Activated CD4-positive, alpha-beta T cell treated with anti-CD3 and anti-CD28 coated beads for 48 hours (primary cell): ENCODE data around the gene INO80B.
"Not testable (repeated sequence)": the region's sequence is repeated elsewhere in the genome, so short reads cannot be mapped to it uniquely, and the experiment has no call there.

ENCODE experiments used
- DNase-seq: peaks from one replicate; pipeline ENCODE4 v3.0.0-alpha.2; 2020

INO80B gene

DNA sequence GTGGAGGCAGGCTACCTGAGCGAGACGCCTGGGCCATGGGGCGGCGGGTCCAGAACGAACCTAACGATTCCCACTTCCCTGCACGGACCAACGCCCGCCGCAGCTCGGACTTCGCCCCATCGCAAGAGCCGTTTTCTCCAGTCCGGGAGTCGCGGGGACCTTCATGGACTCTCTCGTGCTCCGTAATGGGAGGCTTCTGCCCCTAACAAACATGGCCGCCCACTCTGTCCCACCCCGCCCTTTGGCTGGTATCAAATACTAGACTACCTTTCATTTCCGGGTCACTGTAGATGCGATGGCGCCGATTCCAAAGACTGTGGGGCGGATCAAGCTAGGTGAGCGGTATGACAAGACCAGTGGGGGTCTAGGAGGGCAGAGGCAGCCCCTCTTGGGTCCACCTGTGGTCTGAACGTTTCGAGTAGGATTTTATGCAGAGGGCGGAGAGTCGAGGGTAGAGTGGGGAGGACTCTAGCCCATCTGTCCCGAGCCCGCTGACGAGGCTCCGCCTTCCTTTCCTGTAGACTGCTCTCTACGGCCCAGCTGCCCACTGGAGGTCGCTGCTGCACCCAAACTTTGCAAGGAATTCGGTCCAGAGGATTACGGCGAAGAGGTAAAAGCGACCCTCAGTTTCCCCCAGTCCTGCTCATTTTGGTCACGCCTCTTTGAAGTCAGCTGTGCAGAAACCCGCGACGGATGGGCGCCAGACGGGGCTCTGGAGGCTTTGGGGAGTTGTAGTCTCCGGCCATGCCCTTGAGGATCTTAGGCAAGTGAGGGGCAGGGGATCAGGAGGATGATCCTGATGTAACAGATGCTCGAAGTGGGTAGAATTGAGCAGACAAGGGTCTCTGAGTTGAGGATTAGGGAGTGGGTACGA lies 28.2 kb downstream of the INO80B start, which contains the start of the genes CCDC142 and TTC31:
Gene CCDC142, minus strand, starts transcription at position 198 of the 874 bp plus-strand sequence. Its CDS starts 161 bp downstream, at position 37.
Gene TTC31, plus strand, starts transcription at position 281 of the 874 bp plus-strand sequence. Its CDS starts 15 bp downstream, at position 296.
- peak; percentile 95 for DNase-seq

GRCh38 chr2:74483675-74484164 lies 28.8 kb downstream of the INO80B start:
- not testable (repeated sequence) for DNase-seq

DNA sequence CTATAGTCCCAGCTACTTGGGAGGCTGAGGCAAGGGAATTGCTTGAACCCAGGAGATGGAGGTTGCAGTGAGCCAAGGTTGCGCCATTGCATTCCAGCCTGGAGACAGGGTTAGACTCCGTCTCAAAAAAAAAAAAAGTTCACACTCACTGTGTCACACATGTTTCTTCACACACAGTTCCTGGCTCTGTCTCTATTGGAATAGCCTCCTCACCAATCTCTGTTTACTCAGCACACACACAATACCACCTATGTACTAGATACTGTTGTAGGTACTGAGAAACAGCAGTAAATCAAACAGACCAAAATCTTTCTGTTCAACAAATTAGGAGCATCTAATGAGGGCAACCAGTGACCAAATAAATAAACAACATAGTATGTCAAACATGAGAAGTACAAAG lies 31.3 kb downstream of the INO80B start:
- no peak for DNase-seq

DNA sequence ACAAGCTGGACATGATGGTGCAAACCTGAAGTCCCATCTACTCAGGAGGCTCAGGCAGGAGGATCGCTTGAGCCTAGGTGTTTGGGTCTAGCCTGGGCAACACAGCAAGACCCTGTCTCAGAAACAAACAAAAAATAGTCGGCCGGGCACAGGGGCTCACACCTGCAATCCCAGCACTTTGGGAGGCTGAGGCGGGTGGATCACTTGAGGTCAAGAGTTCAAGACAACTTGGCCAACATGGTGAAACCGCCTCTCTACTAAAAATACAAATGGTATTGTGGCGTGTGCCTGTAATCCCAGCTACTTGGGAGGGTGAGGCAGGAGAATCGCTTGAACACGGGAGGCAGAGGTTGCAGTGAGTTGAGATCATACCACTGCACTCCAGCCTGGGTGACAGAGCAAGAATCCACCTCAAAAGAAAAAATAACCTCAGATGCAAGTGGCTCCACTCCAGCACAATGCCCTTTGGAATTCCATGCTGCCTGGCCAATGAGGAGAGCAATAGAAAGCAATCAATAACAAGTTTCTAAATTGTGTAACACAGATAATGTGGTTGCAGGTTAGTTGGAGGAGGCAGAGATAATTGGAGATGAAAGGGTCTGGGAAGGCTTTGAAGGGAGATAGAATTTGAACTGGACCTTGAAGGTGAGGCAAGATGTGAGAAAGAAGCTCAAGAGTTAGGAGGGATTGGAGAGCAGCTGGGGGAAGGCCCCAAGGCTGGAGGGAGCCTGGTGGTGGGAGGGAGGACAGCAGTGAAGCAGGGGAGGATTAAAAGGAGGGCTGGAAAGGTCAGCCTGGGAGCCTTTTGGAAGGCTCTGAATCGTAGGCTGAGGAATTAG lies 34.0 kb downstream of the INO80B start:
- DNase-seq, result no peak

DNA sequence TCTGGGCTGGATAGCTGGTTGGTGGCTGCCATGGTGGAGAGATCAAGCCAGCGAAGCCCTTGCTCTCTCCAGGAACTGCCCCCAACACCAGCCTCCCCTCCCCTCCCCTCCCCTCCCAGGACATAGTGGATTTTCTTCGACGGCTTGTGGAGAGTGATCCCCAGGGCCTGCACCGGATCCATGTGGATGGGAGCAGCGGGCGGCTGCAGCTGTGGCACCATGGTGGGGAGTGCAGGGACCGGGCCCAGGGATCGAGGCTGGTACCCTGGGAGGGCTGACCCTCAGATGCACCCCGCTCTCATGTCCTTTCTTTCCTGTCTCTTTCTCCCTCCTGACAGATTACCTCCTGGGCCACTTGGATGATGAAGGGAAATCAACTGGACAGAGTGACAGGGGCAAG lies 35.0 kb downstream of the INO80B start:
- DNase-seq, result no peak

DNA sequence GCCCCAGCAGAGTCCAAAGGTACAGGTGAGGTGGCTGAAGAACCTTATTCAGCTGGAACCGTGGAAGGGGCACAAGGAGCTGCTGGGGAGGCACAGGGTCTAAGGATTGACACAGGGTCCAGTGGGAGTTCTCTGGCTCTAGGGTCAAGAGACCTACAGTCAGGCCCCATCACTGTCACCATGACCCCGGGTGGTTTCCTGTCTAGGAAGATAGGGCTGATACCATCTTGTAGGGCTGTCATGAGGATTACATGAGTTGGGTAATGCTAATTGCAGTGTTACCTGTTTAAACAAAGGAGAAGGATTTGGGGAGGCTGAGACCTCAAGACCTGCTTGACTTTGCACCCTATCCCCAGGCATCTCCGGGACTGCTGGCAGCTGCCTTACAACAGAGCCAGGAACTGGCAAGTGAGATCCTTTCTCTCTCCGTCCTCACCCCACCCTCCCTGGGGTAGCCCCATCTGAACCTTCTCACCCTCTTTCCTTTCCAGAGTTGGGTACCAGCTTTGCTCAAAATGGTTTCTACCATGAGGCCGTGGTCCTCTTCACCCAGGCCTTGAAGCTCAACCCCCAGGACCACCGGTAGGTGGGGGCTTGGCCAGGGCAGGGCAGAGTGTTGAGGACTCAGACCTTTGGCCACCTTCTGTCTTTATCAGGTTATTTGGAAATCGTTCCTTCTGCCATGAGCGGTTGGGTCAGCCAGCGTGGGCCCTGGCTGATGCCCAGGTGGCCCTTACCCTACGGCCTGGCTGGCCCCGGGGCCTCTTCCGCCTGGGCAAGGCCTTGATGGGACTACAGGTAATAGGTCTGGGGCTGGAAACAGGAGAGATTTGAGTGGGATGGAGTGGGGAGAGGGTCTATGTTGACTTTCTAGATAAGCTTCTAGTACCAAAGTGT lies 37.0 kb downstream of the INO80B start:
- DNase-seq, result no peak

DNA sequence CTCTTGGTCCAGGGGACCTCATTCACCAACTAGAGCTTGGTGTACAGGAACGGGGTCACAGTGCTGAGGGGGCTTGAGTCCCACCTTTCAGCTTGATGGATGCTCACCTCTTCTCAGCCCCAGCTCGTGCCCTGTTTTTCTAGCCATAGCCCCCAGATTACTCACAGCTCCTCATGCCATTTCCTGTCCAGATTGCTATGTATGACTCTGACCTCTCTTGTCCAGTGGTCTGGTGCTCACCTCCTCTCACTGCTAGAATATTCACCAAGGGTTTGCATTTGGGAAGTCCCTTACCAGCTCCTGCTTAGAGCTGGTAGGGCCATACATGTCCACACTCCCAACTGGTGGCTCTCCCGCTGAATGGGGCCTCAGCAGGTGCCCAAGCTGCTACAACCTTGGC lies 38.7 kb downstream of the INO80B start:
- DNase-seq, result no peak

GRCh38 chr2:74495440-74495839 lies 40.6 kb downstream of the INO80B start:
- no peak for DNase-seq

GRCh38 chr2:74496997-74497776 lies 42.3 kb downstream of the INO80B start:
- DNase-seq, result no peak

DNA sequence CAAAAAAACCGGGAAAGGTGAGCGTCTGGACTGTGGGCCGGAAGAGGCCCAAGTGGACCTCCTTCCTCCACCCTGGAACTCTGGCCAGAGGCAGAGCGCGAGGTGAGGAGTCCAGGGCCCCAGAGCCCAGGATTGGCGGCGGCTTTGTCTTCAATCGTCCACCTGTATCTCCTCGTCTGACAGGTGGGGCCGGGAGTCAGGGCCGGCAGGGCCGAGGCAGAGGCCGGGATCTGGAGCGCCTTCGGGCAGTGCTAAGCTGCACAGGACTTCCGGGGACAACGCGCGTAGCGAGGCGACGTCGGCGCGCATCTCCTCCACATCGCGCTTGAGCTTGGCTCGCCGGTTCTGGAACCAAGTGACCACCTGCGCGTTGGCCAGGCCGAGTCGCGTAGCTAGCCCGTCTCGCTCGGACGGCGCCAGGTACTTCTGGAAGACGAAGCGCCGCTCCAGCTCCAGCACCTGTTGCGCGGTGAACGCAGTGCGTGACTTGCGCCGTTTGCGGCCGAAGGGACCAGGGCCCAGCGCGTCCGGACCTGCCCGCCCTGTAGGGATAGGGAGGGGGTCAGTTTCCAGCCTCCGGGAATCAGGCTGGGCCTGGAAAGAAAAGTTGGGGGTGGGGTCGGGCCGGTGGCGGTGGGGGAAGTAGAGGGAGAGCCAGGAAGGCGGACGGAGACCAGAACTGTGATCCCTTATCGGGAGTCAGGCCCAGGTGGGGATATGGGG lies 43.1 kb downstream of the INO80B start:
- peak; percentile 42 for DNase-seq

- DNase-seq, result peak; percentile 51
Observed at GRCh38 chr2:74498500-74499266, 43.8 kb downstream of the INO80B start.

DNA sequence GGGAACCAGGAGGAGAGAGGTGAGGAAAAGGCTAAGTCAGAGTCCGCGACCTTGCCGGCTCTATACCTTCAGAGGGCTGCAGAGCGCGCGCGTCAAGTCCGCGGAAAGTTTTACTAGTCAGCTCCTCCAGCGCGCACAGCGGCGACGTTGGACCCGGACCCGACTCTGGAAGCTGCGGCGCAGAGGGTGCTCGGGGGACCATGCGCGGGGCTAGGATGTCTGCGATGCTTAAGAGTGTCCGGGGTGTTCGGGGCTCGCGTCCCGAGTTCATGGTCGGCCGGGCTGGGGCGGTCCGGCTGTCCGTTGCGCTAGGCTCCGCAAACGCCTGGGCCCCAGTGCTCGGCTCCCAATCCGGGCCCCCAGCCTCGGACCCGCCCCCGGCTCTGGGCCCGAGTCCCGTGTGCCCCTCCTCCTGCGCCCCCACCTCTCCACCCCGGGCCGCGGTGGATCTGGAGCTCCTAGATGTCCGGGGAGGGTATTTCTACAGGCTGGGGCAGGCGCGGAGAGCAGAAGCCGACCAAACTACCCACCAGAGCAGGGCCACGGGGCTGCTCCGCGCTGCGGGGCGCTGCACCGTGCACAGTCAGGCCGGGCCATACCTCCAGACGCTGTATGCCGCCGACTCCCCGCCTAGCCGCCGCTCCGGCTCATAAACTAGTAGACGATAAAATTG lies 44.5 kb downstream of the INO80B start, which contains the start of gene LBX2:
Gene LBX2, minus strand, starts transcription at position 337 of the 673 bp plus-strand sequence. Its CDS starts 66 bp downstream, at position 271.
- DNase-seq, result peak; percentile 66

GRCh38 chr2:74499940-74500577 lies 45.2 kb downstream of the INO80B start:
- DNase-seq, result no peak

- DNase-seq, result no peak
Observed at GRCh38 chr2:74500578-74500946, 45.7 kb downstream of the INO80B start.

GRCh38 chr2:74501335-74502071 lies 46.6 kb downstream of the INO80B start:
- DNase-seq, result no peak

GRCh38 chr2:74502147-74502719 lies 47.3 kb downstream of the INO80B start:
- DNase-seq, result no peak

GRCh38 chr2:74502720-74503505 lies 48.0 kb downstream of the INO80B start:
- peak; percentile 61 for DNase-seq
